ES-I3 (cell line): ENCODE data around the gene CRTC2.
"Not testable (repeated sequence)": the region's sequence is repeated elsewhere in the genome, so short reads cannot be mapped to it uniquely, and the experiment has no call there.

Source experiments
- H3K36me3 ChIP-seq: 2 replicates; pipeline ENCODE4 v1.6.1; 2013; ENCODE audit warnings: mild to moderate bottlenecking, low read length, control low read depth, moderate library complexity; ENCODE audit not compliant: insufficient read depth
- H3K4me1 ChIP-seq: 2 replicates; pipeline ENCODE4 v1.6.1; 2013; ENCODE audit warnings: mild to moderate bottlenecking, control low read depth, low read length; ENCODE audit not compliant: insufficient read depth
- H3K9ac ChIP-seq: 2 replicates; pipeline ENCODE4 v1.6.1; 2013; ENCODE audit warnings: low read depth, mild to moderate bottlenecking, low read length, moderate library complexity
- H3K9me3 ChIP-seq: 2 replicates; pipeline ENCODE4 v1.6.1; 2013; ENCODE audit warnings: mild to moderate bottlenecking, low read length, moderate library complexity; ENCODE audit not compliant: control insufficient read depth, insufficient read depth

The CRTC2 gene

GRCh38 chr1:153958111-153958960 is at the start of gene CRTC2:
CRTC2 (minus strand) TSS chr1:153958612; CDS start chr1:153958497, 115 bp downstream.
- Histone ChIP-seq H3K9ac (peak within 1 kb of the TSS; percentile 94), H3K9me3 (no peaks in the 10 kb centered on the region), H3K36me3 (peaks cover 11% of the 10 kb centered on the region; the same call in 1 of the 2 replicates), H3K4me1 (peaks cover 11% of the 10 kb centered on the region)

- no peaks in the 10 kb centered on the region for H3K4me1 ChIP-seq
- no peaks in the 10 kb centered on the region for H3K36me3 ChIP-seq
- H3K9ac ChIP-seq = no peak overlapping the region
- H3K9me3 ChIP-seq = no peaks in the 10 kb centered on the region
Observed at GRCh38 chr1:154006136-154006535, 47.7 kb upstream of the CRTC2 start.

- no peaks in the 10 kb centered on the region for H3K36me3 ChIP-seq
- no peak overlapping the region for H3K9ac ChIP-seq
- no peaks in the 10 kb centered on the region for H3K4me1 ChIP-seq
- no peaks in the 10 kb centered on the region for H3K9me3 ChIP-seq
Observed at GRCh38 chr1:154000420-154000819, 42.0 kb upstream of the CRTC2 start.

GRCh38 chr1:153996882-153997281 is 38.5 kb upstream of the CRTC2 start:
- H3K4me1 ChIP-seq, H3K9me3 ChIP-seq, H3K9ac ChIP-seq: not testable (repeated sequence)
- H3K36me3 ChIP-seq = peaks cover 14% of the 10 kb centered on the region

GRCh38 chr1:153995640-153996039 is 37.2 kb upstream of the CRTC2 start:
- H3K9me3 ChIP-seq = no peaks in the 10 kb centered on the region
- peaks cover 5% of the 10 kb centered on the region; the same call in 1 of the 2 replicates for H3K4me1 ChIP-seq
- peaks cover 24% of the 10 kb centered on the region for H3K36me3 ChIP-seq
- no peak overlapping the region for H3K9ac ChIP-seq

GRCh38 chr1:153995202-153995601 is 36.8 kb upstream of the CRTC2 start:
- H3K9me3 ChIP-seq = no peaks in the 10 kb centered on the region
- peaks cover 24% of the 10 kb centered on the region for H3K36me3 ChIP-seq
- H3K9ac ChIP-seq = no peak overlapping the region
- H3K4me1 ChIP-seq = peaks cover 5% of the 10 kb centered on the region; the same call in 1 of the 2 replicates

- H3K36me3 ChIP-seq = peaks cover 24% of the 10 kb centered on the region
- H3K9me3 ChIP-seq = no peaks in the 10 kb centered on the region
- H3K9ac ChIP-seq = peak overlapping the region; percentile 92
- peaks cover 5% of the 10 kb centered on the region; the same call in 1 of the 2 replicates for H3K4me1 ChIP-seq
Observed at GRCh38 chr1:153991806-153992205, 33.4 kb upstream of the CRTC2 start.

- peak overlapping the region; percentile 92 for H3K9ac ChIP-seq
- H3K36me3 ChIP-seq = peaks cover 24% of the 10 kb centered on the region
- no peaks in the 10 kb centered on the region for H3K9me3 ChIP-seq
- peaks cover 5% of the 10 kb centered on the region; the same call in 1 of the 2 replicates for H3K4me1 ChIP-seq
Observed at GRCh38 chr1:153991151-153991630, 32.8 kb upstream of the CRTC2 start.

GRCh38 chr1:153990468-153991150 is 32.2 kb upstream of the CRTC2 start, which contains the start of gene RPS27:
RPS27 (plus strand) TSS chr1:153990762; CDS start chr1:153990797, 35 bp downstream.
- Histone ChIP-seq H3K4me1 (peaks cover 5% of the 10 kb centered on the region; the same call in 1 of the 2 replicates), H3K9me3 (no peaks in the 10 kb centered on the region), H3K9ac (peak within 1 kb of the TSS; percentile 92), H3K36me3 (peaks cover 24% of the 10 kb centered on the region)

GRCh38 chr1:153987621-153988020 is 29.2 kb upstream of the CRTC2 start:
- H3K4me1 ChIP-seq = peaks cover 16% of the 10 kb centered on the region
- H3K9ac ChIP-seq = no peak overlapping the region
- no peaks in the 10 kb centered on the region for H3K9me3 ChIP-seq
- peaks cover 16% of the 10 kb centered on the region for H3K36me3 ChIP-seq

- H3K9ac ChIP-seq = peak within 1 kb of the TSS; percentile 81
- H3K36me3 ChIP-seq = peaks cover 8% of the 10 kb centered on the region
- H3K9me3 ChIP-seq = no peaks in the 10 kb centered on the region
- H3K4me1 ChIP-seq = peaks cover 11% of the 10 kb centered on the region
Observed at GRCh38 chr1:153985941-153986761, 27.7 kb upstream of the CRTC2 start, which contains the start of gene RAB13. RAB13 (minus strand) TSS chr1:153986339; CDS start chr1:153986236, 103 bp downstream.

GRCh38 chr1:153985341-153985912 is 27.0 kb upstream of the CRTC2 start:
- Histone ChIP-seq H3K9me3 (no peaks in the 10 kb centered on the region), H3K36me3 (peaks cover 7% of the 10 kb centered on the region), H3K9ac (peak overlapping the region; percentile 81), H3K4me1 (peaks cover 11% of the 10 kb centered on the region)

- Histone ChIP-seq H3K9me3 (no peaks in the 10 kb centered on the region), H3K36me3 (peaks cover 7% of the 10 kb centered on the region), H3K4me1 (peaks cover 11% of the 10 kb centered on the region), H3K9ac (peak overlapping the region; percentile 81)
Observed at GRCh38 chr1:153984123-153984894, 25.9 kb upstream of the CRTC2 start.
